HG03457 (cell line): ENCODE measurements around the gene C16orf89.

ENCODE experiments used
- ATAC-seq: cut with Tn5 transposase; IDR thresholded peaks from one replicate; pipeline ENCODE4 v1.9.1; 2021; ENCODE audit warnings: moderate number of reproducible peaks; ENCODE audit not compliant: unreplicated experiment

The C16orf89 gene

GRCh38 chr16:5010576-5011329 lies 55.0 kb downstream of the C16orf89 start:
- no peak for ATAC-seq

- no peak for ATAC-seq
These were observed 57.4 kb downstream of the C16orf89 start for GRCh38 chr16:5008311-5008731.

GRCh38 chr16:5007256-5007655 lies 58.5 kb downstream of the C16orf89 start:
- no peak for ATAC-seq

- no peak for ATAC-seq
These were observed 59.2 kb downstream of the C16orf89 start for GRCh38 chr16:5006348-5007193.

- ATAC-seq: no peak
These were observed 59.8 kb downstream of the C16orf89 start for GRCh38 chr16:5005916-5006315.

- ATAC-seq: no peak
These were observed 61.4 kb downstream of the C16orf89 start for GRCh38 chr16:5004311-5004710.

- no peak for ATAC-seq
These were observed 61.9 kb downstream of the C16orf89 start for GRCh38 chr16:5003828-5004227.

GRCh38 chr16:5003211-5003610 lies 62.5 kb downstream of the C16orf89 start:
- ATAC-seq: no peak

- no peak for ATAC-seq
These were observed 63.0 kb downstream of the C16orf89 start for GRCh38 chr16:5002699-5003143.

GRCh38 chr16:5001986-5002385 lies 63.8 kb downstream of the C16orf89 start:
- no peak for ATAC-seq

GRCh38 chr16:5001571-5001970 lies 64.2 kb downstream of the C16orf89 start:
- no peak for ATAC-seq

- no peak for ATAC-seq
These were observed 65.2 kb downstream of the C16orf89 start for GRCh38 chr16:5000573-5001001.

- no peak for ATAC-seq
These were observed 70.9 kb downstream of the C16orf89 start for GRCh38 chr16:4994719-4995434.
